HG03066 (cell line): Measurements from ENCODE around the gene KRTAP4-16.
"Not testable (repeated sequence)": the region's sequence is repeated elsewhere in the genome, so short reads cannot be mapped to it uniquely, and the experiment has no call there.

Experiments
- ATAC-seq: cut with Tn5 transposase; IDR thresholded peaks from one replicate; pipeline ENCODE4 v1.9.1; 2021; ENCODE audit warnings: low read depth; ENCODE audit not compliant: unreplicated experiment

KRTAP4-16 gene

DNA sequence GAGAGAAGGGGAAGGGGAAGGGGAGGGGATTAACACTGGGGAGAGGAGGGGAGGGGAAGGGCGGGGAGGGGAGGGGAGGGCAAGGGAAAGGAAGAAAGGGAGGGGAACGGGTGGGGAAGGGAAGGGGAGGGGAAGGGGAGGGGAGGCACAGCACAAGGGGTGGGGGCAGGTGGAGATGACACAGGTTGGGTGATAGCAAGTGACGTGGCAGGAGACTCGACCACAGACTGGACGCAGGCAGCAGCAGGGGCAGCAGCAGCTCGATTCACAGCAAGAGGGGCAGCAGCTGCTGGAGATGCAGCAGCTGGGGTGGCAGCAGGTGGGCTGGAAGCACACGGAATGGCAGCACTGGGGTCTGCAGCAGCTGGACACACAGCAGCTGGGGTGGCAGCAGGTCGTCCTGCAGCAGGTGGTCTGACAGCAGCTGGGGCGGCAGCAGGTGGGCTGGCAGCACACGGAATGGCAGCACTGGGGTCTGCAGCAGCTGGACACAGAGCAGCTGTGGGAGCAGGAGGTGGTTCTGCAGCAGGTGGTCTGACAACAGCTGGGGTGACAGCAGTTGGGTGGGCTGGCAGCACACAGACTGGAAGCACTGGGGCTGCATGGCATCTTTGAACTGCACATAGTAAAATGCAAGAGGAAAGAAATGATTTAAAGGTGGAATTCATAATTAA, at the start of gene KRTAP4-16:
KRTAP4-16 (minus strand) TSS at position 624 of the 674 bp plus-strand sequence; CDS start at position 624, 0 bp downstream.
- ATAC-seq, result no peak

DNA sequence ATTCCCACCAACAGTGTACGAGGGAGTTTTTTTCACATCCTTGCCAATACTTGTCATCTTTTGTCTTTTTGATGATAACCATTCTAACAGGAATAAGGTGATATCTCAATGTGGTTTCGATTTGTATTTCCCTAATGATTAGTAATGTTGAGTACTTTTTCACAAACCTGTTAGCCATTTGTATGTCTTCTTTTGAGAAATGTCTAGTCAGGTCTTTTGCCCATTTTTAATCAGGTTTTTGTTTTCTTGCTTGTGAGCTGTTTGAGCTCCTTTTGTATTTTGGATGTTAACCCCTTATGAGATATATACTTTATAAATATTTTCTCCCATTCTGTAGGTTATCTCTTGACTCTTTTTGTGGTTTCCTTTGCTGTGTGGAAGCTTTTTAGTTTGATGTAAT, 49.5 kb upstream of the KRTAP4-16 start:
- no peak for ATAC-seq

DNA sequence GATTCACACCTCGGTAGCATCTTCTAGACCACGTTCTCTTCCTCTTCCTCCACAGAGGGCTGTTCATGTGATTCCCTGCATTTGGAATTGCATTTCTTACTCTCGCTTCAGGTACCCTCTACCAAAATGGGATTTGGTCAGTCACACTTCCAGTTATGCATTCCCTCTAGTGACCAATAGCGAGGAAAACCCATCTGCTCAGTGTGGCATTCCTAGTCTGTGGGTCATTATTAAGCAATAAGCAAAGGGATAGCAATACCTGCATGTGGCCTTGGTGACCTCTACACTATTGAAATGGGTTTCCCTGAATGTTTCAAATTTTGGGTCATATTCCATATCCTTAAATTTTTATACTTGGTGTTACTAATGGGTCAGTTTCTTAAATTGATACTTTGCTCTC, 48.0 kb upstream of the KRTAP4-16 start:
- no peak for ATAC-seq

DNA sequence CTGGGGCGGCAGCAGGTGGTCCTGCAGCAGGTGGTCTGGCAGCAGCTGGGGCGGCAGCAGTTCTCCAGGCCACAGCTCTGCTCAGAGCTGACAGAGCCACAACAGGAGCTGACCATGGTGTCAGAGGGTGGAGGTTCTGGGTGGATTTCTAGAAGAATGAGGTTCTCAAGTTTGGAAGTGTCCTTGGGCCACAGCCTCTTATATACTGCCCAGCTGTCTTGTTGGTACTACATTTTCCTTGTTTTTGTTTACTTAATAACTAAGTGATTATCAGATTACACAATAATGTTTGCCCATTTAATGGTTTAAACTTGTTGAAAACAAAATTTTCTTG, 47.6 kb upstream of the KRTAP4-16 start, which contains the start of gene KRTAP4-5:
KRTAP4-5 (minus strand) TSS at position 174 of the 334 bp plus-strand sequence; CDS start at position 116, 58 bp downstream.
- ATAC-seq, result no peak

DNA sequence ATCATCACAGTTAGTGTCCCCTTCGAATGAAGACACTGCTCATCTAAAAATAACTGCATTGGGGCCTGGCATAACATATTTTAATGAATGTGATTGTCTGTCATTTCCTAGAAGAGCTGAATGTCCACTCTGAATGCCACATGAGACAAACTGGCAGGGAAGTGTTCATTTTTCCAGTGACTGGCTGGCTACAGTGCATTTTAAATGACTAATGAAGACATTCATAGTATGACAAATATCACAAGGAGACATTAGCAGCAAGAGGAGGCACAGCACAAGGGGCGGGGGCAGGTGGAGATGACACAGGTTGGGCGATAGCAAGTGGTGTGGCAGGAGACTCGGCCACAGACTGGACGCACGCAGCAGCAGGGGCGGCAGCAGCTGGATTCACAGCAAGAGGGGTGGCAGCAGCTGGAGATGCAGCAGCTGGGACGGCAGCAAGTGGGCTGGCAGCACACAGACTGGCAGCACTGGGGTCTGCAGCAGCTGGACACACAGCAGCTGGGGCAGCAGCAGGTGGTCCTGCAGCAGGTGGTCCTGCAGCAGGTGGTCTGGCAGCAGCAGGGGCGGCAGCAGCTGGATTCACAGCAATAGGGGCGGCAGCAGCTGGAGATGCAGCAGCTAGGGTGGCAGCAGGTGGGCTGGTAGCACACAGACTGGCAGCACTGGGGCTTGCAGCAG, 47.1 kb upstream of the KRTAP4-16 start:
- not testable (repeated sequence) for ATAC-seq

DNA sequence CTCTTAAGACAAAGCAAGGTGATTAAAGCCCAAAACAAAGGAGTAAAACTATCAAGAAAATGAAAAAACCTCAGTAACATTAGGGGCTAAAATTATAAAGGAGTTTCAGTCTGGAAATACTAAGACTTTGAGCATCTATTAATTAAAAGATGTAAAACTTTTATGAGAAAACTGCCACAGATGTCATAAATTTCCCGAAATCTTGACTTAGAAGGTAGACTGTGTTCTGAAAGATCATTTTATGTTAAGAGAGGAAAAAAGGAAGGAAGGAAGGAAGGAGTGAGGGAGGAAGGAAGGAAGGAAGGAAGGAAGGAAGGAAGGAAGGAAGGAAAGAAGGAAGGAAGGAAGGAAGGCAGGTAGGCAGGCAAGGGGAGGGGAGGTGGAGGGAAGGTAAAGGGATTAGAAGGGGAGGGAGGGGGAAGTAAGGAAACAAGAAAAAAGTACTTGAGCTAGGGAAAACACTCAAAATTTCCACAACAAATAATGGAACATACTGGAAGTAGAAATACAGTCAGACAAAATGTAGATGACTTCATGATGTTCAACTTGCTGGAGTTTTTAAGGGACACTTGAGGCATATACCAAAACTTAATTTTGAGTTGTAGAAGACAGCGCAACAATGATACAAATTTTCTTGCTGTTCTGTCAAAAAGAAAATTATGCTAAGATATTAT, 45.7 kb upstream of the KRTAP4-16 start:
- ATAC-seq, result no peak

DNA sequence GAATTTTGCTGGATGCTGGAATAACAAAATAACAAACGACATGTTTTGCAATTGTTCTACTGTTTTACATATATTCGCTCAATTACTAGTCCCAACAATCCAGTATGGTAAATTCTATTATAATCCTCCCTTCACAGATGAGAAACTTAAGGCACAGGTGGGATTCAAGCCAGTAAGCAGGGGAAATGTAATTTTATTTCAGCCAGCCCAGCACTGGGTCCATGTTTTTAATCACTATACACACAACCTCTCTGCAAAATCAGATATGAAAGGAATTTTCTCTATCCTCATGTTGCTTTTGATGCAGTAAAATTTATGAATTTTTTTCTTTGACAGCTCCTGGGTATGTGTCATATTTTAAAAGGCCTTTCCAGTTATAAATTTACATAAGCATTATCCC, 43.3 kb upstream of the KRTAP4-16 start:
- no peak for ATAC-seq

DNA sequence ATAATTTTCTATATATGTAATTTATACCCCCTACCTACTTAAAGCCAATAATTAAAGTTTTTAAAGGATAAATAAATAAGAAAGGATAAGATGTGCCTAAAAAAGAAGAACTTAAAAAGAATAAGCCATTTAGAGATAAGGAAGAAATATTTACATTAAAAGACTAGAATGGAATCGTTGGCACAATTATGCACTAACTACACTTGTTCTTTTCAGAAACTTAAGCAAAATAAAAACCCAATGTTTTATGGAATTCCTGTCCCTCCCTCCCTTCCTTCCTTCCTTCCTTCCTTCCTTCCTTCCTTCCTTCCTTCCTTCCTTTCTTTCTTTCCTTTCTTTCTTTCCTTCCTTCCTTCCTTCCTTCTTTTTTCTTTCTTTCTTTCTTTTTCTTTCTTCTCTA, 42.8 kb upstream of the KRTAP4-16 start:
- ATAC-seq, result no peak

DNA sequence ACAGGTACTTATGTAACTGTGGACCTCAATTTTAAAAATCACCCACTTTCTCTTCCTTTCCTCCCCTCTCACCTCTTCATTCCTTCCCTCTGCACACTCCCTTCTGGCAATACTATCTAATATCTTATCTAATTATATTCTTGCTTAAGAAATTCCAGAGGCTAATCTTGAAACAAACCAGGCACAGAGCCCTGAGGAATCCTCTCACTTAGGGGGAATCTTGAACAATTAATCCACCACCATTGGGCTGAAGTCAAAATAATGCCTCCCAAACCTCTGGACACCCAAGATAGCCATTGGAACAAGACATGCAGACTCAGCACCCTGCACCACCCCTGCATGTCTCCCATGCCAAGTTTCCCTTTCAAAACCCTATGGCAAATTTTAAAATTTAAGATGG, 39.4 kb upstream of the KRTAP4-16 start:
- no peak for ATAC-seq

DNA sequence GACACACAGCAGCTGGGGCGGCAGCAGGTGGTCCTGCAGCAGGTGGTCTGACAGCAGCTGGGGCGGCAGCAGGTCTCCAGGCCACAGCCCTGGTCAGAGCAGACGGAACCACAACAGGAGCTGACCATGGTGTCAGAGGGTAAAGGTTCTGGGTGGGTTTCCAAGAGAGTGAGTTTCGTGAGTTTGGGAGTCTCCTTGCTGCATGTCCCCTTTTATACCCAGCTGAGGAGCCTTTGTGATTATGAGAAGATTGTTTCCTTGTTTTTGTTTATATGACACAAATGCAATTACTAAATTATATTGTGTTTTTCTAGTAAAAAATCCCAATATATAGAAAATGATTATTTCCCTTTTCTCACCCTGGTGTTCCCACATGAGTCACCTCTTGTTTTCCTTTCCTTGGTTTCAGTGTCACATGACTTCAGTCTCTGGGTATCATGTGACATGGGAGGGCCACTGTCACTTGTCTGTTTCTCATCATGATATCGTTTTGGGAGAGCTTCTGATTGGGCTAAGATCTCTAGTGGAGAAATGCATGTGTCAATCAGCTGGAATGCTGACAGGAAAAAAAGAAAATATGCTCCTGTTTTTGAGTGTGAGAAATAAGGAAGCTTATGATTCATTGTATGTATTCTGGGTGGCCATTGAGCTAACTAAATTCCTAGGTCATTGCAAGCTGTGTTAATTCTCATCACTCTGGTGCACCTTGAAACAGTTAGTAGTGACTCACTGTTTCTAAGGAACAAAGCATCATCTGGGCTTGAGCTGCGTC, 38.5 kb upstream of the KRTAP4-16 start, which contains the start of gene KRTAP4-6:
KRTAP4-6 (minus strand) TSS at position 185 of the 772 bp plus-strand sequence; CDS start at position 128, 57 bp downstream.
- no peak for ATAC-seq

DNA sequence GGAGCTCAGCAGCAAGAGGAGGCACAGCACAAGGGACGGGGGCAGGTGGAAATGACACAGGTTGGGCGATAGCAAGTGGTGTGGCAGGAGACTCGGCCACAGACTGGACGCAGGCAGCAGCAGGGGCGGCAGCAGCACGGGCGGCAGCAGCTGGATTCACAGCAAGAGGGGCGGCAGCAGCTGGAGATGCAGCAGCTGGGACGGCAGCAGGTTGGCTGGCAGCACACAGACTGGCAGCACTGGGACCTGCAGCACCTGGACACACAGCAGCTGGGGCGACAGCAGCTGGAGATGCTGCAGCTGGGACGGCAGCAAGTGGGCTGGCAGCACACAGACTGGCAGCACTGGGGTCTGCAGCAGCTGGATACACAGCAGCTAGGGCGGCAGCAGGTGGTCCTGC, 37.9 kb upstream of the KRTAP4-16 start:
- ATAC-seq, result not testable (repeated sequence)

DNA sequence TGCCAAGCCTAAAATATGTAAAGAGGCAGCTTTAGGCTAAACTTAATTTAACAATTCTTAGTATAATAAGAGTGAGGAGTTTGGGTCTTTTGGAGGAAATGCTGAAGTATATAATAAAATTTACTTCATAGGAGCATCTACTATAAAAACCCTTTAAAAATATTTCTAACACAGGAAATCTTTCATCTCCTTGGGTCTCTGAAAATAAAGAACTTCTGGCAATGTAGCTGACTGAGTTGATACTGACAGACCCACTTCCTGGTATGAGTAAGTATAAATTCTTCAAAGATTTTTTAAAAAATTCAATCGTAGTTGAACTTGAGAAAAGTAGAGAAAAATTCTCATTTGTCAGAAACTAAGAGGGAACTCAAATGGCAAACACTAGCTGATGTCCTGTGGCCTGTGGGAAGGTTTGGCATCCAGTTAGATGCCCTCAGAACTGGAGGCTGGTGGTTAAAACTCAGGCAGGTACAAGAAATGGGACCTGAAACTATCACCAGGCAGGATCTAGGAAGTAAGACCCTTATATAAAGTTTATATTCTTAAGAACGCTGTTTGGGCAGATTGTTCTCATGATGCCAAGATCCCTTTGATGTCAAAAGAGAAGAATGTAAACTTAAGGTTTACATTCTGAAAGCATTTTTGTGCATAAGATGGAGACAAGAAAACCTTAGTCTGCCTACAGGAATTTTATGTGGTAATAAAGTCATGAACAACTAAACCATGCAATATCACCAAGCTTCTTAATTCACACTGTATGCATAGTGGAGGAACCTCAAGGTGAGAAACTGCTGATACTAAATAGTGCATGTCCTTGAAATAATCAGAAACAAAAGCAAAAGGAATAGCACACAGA, 32.1 kb upstream of the KRTAP4-16 start:
- no peak for ATAC-seq

DNA sequence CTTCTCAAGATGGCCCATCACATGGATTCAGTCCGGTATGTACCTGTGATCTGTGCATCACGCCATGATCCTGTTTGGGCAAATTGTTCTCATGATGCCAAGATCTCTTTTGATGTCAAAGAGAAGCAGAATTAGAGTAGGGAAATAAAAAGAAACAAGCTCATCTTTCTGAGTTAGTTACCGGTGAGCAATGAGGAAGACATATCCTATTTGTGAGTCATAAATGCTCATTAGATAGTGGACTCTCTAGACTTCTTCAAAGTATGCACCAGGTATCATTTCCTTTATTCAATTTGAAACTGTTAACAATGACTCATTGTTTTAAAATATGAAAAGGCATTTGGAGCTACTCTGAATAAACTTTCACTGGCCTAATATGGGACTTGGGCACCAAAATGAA, 30.0 kb upstream of the KRTAP4-16 start:
- ATAC-seq, result no peak

DNA sequence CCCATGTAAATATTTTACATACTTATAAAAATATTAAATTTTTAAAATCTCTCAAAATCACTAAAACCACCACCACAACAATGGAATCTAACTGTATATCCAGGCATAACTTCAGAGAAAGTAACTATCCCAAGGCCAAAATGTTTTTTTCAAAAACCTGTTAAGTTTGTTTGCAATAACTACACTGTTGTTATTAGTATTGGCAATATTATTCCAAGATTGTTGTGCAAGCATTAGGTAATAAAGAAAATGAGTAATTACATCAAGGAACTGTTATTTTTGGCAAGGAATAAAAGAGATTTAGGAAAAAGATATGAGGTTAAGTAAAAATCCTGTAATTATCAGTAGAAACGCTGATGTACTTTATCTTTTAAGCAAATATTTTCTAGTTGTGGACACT, 25.4 kb upstream of the KRTAP4-16 start:
- no peak for ATAC-seq

DNA sequence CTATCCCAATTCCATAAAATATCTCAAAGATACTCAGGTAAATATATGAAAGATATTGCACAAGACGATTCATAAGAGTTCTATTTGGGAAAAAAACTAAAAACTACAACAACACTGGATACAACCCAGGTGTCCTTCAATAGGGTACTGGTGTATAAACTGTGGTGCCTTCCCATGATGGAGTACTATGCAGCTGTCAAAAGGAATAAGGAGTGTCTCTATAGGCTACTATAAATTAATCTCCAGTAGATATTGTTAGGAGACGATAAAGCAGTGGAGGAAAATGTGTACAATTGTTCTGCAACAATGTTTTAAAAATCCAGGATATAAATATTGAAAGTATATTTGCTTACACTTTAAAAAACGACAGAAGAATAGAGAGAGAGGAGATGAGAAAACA, 24.4 kb upstream of the KRTAP4-16 start:
- ATAC-seq, result no peak

DNA sequence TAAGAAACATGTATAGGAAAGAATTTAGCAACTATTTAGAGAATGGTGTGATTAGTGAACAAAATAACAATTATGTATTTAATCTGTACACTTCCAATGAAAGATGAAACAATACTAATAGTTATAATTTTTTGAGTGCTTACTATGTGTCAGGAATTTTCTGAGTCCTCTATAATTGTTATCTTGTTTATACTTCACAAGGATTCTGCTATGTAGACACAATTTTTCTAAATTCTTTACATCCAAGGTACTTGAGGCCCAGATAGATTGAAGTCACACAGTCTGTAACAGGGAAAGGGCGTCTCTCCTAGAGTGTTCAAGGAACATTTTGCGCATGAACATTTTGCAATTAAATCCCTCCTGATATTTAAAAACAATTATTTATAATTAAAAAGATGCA, 23.1 kb upstream of the KRTAP4-16 start:
- no peak for ATAC-seq

DNA sequence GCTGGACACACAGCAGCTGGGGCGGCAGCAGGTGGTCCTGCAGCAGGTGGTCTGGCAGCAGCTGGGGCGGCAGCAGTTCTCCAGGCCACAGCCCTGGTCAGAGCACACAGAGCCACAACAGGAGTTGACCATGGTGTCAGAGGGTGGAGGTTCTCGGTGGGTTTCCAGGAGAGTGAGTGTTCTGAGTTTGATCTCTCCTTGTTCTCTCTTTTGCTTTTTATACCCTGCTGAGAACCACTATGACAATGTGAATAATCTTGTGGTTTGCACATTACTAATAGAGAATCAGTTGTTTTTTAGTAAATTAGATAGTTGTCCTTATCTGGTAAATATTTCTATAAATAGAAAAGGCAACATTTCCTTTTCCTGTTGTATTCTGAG, 22.0 kb upstream of the KRTAP4-16 start, which contains the start of gene KRTAP4-12:
KRTAP4-12 (minus strand) TSS at position 192 of the 381 bp plus-strand sequence; CDS start at position 132, 60 bp downstream.
- ATAC-seq, result not testable (repeated sequence)

DNA sequence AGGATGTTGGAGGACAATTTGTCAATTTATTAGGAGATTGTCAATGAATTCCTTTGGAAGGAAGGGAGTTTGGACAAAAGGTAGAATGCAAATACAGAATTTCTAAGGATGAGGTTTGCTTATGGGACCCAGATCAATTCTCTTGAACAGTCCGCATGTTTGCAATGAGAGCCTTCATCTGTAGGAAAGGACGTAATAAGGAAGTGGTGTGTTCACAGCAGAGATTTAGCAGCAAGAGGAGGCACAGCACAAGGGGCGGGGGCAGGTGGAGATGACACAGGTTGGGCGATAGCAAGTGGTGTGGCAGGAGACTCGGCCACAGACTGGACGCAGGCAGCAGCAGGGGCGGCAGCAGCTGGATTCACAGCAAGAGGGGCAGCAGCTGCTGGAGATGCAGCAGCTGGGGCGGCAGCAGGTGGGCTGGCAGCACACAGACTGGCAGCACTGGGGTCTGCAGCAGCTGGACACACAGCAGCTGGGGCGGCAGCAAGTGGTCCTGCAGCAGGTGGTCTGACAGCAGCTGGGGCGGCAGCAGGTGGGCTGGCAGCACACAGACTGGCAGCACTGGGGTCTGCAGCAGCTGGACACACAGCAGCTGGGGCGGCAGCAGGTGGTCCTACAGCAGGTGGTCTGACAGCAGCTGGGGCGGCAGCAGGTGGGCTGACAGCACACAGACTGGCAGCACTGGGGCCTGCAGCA, 21.4 kb upstream of the KRTAP4-16 start:
- not testable (repeated sequence) for ATAC-seq

DNA sequence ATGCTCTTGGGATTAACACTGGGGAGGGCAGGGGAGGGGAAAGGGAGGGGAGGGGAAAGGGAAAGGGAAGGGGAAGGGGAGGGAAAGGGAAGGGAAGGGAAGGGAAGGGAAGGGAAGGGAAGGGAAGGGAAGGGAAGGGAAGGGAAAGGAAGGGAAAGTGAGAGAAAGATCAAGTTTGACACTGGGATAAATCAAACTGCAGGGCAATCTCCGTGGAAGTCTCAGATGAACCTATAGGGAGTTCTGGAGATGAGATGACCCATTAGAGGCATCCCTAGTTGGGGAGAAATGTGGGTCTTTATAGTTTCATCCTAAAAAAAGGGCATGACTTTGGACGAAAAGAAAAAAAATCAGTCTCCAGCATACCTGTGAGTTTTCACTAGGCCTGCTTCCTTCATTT, 19.7 kb upstream of the KRTAP4-16 start:
- ATAC-seq, result no peak
